ENCODE data around the gene PHF12.

GRCh38 chr17:28957992-28958355, 6.7 kb upstream of the PHF12 start:
- no peak for TF ChIP-seq POLR2A (IDR thresholded peaks at IDR 0.05)
- TF ChIP-seq, protein P1, sequence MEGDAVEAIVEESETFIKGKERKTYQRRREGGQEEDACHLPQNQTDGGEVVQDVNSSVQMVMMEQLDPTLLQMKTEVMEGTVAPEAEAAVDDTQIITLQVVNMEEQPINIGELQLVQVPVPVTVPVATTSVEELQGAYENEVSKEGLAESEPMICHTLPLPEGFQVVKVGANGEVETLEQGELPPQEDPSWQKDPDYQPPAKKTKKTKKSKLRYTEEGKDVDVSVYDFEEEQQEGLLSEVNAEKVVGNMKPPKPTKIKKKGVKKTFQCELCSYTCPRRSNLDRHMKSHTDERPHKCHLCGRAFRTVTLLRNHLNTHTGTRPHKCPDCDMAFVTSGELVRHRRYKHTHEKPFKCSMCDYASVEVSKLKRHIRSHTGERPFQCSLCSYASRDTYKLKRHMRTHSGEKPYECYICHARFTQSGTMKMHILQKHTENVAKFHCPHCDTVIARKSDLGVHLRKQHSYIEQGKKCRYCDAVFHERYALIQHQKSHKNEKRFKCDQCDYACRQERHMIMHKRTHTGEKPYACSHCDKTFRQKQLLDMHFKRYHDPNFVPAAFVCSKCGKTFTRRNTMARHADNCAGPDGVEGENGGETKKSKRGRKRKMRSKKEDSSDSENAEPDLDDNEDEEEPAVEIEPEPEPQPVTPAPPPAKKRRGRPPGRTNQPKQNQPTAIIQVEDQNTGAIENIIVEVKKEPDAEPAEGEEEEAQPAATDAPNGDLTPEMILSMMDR (IDR thresholded peaks at IDR 0.05): no peak
- TF ChIP-seq POLR2AphosphoS5 (IDR thresholded peaks at IDR 0.05): no peak
- no peak for TF ChIP-seq EP300 (IDR thresholded peaks at IDR 0.05)

Measured in upper lobe of left lung (tissue), 4 donors.